Activated CD4-positive, alpha-beta T cell treated with anti-CD3 and anti-CD28 coated beads, Interleukin-2, Interleukin-4, amounts not matched to agents 100 ng/mL and 50 ng/mL, durations not matched to agents 16 hours and 8 hours (primary cell): ENCODE measurements around the gene UNKL.

Experiments
- DNase-seq: peaks from one replicate; pipeline ENCODE4 v3.0.0-alpha.2; 2020; ENCODE audit warnings: low spot score

UNKL gene, protein sequence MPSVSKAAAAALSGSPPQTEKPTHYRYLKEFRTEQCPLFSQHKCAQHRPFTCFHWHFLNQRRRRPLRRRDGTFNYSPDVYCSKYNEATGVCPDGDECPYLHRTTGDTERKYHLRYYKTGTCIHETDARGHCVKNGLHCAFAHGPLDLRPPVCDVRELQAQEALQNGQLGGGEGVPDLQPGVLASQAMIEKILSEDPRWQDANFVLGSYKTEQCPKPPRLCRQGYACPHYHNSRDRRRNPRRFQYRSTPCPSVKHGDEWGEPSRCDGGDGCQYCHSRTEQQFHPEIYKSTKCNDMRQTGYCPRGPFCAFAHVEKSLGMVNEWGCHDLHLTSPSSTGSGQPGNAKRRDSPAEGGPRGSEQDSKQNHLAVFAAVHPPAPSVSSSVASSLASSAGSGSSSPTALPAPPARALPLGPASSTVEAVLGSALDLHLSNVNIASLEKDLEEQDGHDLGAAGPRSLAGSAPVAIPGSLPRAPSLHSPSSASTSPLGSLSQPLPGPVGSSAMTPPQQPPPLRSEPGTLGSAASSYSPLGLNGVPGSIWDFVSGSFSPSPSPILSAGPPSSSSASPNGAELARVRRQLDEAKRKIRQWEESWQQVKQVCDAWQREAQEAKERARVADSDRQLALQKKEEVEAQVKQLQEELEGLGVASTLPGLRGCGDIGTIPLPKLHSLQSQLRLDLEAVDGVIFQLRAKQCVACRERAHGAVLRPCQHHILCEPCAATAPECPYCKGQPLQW

DNA sequence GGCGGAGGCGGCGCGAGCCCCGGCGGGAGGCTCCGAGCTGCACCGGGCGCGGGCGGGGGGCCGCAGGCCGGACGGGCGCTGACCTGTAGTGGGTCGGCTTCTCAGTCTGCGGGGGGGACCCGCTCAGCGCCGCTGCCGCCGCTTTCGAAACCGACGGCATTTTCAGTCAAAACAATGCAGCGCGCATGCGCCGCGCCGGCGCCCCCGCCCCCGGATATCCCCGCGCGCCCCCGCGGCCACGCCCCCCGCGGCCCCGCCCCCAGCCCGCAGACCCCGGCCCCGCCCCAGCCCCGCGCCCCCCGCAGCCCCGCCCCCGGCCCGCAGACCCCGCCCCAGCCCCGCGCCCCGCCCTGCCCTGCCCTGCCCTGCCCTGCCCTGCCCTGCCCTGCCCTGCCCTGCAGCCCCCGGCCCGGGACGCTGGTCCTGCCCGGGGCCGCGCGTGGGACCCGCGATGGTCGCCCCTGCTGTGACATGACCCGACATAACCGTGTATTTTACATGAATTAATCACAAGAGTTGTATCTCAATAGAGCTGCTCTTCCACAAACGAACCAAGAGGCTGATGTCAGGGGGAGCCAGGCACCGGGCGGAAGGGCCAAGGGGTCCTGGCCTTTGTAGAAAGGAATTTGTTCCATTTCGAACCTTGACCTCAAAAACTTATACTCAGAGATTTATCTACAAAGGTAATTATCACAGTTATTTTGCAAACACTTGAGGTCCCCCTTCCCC is at the start of gene UNKL:
Gene UNKL, minus strand, starts transcription at position 173 of the 729 bp plus-strand sequence. Its CDS starts 13 bp downstream, at position 160.
- DNase-seq, result peak; percentile 82

DNA sequence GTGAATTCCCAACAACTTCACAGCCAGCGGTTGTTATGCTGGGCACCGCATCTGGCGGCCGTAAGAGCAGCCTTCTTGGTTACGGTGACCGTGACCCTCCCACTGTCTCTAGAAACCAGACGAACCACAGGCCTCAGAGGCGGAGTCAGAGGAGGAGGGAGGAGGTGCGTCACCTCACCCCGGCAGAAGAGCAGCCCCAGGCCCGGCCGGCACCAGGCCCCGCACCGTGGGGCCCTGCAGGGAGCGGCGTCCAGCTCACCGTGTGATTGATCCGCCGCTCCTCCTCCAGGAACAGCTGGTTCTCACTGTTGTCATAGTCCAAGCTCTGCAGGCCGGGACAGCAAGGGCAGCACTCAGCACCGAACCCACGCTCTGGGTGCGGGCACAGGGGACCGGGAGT is 46.6 kb upstream of the UNKL start:
- no peak for DNase-seq

DNA sequence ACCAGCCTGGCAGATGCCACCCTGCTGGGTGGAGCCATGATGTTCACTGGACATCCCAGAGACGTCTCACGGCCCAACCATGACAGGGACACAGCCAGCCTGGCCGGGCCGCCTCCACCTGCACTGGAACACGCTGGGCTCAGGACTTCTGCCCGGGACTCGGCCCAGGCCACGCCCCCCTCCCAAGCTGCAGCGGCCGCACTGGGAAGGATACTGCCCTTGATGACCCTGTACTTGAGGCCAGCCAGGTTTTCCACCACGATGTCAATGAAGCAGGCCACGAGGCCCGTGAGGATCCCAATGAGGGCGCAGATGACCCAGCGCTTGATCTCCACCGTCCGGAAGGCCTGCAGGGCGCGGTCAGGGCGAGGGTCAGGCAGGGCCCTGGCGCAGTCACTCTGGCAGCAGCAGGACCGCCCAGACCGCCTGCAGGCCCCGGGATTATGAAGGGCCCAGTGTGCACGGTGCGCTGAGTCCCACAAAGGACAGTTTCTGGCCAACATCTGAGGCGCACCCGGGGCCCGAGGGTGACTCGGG is 46.2 kb upstream of the UNKL start:
- DNase-seq, result no peak

DNA sequence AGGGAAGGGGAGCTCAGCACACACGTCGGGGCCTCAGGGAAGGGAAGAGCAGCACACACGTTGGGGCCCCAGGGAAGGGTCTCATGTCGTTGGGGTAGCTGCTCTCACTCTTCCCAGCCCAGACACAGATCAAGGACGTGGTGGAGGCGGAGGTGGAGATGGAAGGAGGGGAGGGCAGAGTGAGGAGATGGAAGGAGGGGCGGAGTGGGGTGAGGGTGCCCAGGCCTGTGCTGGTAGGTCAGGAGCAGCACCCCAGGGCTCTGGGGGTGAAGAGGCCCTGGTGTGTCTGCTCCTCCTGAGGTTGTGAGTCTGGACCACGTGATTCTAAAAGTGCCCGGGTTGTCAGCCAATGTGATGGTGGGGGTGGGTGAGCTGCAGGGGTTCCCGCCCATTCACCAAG is 45.5 kb upstream of the UNKL start:
- DNase-seq, result no peak

DNA sequence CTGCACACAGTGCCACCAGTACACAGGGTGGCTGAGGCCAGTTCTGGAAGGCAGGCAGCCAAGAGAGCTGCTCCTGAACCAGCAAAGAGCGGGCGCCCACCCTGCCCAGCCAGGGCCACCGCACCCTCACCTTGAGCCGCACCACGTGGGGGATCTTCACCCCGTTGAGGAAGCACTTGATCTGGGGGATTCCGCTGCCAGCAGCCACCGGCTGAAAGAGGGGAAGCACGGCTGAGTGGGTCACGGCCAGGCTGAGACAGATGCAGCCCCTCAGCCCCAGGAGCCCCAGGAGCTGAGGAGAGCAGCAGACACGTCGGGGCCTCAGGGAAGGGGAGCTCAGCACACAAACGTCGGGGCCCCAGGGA is 44.5 kb upstream of the UNKL start:
- DNase-seq, result no peak

DNA sequence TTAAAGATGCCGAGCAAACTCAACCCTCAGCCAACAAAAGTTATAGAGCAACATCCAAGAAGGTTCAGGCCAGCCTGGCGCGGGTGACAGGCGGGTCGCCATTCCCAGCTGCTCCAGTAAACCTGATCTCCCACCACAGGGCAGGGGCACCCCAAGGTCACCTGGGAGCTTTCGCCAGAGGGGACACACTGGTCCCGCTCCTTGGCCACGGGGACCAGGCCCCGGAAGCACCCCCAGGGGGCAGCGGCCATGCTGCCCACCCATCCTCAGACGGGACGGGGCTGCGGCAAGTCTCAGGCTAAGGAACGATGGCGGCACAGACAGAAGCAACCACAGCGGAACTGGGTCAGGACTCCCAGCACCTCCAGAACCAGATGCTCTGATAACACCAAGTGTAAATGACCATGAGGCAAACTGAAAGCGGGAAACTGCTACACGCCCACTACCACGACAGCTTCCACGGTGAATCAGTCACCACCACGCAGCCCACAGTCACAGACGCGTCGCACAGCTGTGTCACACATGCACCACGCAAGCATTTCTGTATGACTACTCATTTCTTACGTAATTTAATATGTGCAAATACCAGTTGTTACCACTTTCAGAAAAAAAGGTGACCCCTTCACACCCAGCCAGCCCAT is 44.0 kb upstream of the UNKL start:
- DNase-seq, result peak; percentile 26

DNA sequence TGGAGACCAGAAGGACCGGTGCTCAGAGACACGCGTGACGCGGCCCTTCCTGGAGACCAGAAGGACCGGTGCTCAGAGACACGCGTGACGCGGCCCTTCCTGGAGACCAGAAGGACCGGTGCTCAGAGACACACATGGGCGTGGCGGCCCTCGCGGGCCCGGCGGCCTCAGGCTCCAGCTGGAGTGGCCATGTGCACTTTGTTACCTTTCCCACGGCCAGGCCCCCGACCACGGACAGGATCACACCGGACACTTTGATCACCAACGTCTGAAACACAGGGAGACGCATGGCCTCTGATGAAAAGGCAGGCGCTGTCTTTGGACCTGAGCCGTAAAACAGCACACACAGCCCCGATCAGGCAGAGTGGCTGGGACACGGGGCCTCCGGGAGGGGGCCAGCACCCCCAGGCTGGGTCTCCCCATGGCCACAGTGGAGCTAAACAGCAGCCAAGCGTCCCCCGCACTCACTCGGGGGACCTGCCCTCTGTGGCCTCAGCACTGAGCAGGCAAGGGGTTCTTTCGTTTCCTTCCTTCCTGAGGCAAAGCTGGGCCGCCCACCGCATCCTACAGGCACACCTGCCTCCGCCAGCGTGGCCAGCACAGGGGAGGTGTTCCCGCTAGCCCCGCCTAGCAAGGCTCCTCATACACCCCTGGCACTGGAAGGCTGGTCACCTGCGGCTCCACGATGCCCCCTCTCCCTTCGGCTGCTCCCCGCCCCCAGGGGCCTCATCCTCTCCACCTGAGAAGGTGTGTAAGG is 43.2 kb upstream of the UNKL start:
- no peak for DNase-seq

DNA sequence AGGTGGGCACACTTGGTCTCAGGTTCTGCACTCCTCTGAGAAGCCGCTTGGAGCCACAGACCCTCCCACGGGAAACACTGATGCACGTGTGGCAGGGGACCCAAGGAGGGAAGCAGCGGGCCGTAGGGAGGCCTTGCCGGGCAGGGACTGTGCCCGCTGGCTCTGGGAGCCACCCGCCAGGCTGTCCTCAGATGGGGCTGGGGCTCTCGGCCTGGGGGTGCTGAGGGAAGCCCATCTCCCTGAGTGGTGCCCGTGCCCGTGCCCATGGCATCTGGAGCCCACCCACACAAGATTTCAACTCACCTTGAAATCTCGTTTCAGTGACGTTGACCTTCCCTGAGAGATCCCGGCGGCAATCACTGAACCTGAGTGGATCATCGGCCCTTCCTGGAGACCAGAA is 42.4 kb upstream of the UNKL start:
- DNase-seq, result no peak

DNA sequence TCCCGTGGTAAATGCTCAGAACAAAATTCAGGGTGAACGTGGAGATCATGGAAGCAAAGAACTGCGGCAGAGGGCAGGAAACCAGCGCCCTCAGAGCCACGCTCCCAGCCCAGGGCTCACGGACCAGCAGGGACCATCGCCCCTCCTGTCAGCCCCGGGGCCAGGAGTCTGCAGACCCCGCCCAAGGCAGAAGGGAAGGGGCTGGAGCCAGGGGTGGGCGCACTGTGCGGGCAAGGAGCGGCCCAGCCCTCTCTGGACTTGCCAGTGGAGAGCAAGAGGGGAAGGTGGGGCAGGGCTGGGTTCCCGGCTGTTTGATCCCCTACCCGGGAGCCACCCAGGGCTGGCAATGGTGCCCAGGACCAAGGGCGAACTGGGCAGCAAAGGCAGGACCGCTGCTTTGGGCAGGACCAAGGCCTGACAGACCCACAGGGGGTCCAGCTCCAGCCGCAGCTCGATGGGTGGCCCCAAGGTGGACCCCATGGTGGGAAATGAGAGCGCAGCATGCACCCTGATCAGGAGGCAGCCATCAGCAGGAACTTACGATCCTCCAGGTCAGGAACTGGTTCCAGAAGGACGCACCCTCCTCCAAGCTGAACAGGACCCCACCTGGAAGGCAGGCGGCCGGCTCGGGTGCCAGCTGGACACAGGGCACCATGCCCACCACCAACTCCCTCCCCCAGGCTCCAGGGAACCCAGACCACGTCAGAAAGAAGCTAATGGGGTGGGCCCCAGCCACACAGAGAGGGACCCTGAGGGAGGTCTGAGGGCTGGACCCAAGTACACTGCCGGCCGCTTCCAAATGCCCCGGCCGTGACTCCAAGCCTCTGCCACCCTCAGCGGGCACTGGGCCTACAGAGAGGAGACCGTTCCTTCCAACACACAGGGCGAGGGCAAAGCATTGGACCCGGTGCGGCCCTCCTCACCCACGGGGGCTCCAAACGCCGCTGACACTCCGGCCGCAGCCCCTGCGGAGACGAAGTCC is 41.0 kb upstream of the UNKL start:
- no peak for DNase-seq

DNA sequence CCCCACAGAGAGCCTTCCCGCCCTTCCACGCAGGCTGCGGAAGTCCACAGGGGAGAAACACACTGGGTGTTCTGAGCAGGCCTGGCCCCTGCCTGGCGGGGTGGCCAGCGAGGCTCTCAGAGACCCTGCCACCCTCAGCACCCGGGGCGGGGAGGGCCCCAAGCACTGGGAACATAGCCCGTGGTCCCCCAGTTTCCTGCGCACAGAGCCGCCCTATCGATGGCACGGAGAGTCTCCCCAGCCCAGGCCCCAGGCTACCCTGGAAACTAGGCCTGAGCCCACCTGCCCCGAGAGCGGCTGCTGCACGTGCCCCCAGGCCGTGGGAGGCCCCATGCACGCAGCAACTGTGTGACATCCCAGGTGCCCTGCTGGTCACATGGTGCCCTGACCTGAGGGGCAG is 40.1 kb upstream of the UNKL start:
- no peak for DNase-seq

DNA sequence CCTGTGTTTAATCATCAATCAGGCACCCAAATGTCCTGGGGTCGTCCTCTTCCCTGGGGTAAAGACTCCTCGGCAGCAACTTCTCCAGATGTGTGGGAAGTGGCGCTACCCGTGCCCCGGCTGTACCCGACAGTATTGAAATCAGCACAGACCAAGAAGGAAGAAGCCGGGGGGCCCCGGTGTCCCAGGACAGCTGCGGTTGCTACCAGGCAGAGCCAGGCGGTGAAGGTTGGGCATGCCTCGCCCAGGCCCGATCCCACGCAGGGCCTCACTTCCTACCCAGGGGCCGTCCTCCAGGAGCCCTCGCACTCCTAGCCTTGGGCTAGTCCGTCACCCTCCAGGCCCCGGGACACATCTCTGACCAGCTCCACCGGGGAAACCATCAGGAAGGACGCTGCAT is 38.8 kb upstream of the UNKL start:
- no peak for DNase-seq

DNA sequence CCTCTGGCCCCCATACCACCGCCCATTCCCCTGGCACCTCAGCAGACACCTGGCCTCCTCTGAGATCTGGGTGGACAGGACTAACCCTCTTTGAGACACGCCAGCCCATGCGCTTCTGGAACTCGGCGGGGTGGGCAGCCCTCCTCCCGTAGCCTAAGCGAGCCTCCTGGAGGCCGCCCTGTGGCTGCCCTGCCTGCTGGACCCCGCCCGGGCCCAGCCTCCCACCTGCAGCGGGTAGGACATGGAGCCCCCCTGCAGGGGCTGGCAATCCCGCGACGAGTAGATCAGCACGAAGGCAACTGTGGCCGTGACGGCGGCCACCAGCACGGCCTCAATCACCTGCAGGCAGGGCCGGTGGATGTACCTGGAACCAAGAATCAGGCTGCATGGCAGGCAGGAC is 38.0 kb upstream of the UNKL start:
- no peak for DNase-seq

DNA sequence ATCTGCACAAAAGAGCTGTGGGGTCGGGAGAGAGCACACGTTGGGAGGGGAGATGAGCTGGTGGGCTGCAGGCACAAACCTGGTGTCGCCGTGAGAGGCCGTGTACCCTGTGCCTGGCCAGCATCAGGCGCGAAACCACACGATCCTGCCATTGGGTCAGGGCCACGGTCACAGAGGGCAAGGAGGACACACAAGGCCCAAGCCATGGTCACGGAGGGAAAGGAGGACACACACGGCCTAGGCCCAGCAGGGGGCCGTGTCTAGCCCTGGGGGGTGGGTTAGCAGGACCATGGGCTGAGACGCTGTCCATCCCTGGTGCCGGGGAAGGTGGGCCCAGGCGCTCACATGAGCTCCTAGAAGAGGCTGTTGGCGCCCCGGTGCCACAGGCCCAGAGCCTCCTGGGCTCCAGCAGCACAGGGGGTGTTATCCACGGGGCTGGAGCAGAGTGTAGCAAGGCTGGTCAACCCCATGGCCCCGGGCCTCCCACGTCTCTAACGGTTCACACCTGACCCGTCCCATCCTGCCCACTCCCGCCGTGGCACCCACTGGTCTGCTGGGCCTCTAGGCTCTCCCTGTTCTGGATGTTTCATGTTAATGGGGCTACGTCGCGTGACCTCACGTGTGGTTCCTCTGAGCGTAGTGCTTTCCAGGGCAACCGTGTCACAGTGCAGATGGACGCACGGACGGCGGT is 37.3 kb upstream of the UNKL start:
- no peak for DNase-seq

DNA sequence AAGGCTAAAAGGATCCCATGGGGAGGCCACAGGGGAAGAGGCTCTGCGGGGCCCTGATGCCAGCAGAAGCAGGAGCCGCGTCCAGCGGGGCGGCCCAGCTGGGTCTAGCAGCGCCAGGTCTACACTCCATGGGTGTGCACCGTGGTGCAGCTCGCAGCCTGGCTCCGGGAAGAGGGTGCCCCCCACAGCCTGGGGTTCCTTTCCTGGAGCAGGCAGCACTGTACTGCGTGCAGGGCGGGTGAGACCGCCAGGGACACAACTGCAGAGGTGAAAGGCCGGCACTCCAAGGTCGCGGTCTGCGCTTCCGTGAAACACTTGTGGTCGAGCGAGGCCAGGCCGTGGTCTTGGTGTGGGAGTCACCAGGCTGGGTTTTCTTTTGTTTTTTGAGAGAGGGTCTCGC is 36.3 kb upstream of the UNKL start:
- DNase-seq, result no peak

DNA sequence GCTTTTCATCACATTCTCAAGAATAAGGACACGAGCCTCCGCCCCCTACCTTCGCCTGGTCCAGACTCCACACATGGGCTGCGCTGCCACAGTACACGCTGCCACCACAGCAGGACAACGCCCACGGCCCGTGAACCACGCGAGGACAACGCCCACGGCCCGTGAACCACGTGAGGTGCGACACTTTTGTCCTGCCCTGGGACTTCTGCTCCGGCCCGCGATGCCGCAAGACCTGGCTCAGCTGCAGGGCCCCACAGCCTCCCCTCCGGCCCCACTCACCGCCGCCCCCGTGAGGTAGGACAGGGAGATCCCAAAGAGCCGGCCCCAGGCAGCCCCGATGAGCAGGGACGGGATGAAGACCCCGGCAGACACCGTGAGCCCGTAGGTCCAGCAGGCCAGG is 35.7 kb upstream of the UNKL start:
- no peak for DNase-seq

DNA sequence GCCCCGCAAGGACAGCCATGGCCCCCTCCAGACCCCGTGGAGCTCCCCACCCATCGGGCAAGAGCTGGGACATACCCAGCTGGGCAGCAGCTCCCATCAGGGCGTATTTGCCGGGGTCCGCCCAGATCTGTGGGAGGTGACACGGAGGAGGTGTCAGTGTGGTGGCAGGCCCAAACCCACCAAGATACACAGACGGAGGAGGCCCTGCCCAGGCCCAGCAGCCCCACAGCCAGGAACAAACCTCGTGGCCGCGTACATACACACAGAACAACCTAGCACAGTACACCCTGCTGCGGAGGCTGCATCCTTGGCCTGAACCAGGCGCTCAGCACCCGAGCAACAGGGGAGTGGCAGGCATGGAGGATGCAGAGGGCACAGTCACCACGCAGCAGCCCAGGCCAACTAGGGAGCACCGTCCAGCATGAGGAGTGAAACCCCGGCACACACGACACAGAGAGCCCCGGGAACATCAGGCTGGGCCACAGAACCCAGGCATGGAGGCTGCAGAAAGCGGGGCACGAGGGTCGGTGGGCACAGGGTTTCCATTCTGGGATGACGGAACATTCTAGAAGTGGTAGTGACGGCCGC is 34.8 kb upstream of the UNKL start:
- DNase-seq, result no peak

DNA sequence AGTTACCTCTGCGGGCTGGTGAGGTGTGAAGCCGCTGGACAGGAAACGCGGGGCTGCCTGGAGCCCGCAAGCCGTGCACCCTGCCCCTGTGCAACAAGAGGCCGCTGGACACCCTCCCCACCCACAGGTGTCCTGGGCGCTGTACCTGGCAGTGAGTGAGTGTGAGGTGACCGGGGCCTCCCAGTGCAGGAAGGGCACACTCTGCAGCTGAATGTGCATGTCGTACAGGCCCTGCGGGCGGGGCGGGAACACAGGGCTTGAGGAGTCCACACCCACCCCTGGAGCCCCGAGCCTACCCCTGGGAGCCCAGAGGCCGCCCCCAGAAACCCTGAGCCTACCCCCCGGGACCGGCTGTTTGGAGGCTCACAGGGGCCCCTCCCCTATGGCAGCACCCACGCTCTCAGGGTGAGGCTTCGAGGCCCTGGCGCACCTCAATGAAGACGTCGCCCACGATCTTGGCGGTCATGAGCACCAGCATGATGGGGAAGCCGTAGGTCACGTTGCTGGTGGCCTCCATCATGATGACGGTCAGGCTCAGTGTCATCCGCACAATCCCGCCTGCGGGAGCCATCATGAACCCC is 34.1 kb upstream of the UNKL start:
- DNase-seq, result no peak

DNA sequence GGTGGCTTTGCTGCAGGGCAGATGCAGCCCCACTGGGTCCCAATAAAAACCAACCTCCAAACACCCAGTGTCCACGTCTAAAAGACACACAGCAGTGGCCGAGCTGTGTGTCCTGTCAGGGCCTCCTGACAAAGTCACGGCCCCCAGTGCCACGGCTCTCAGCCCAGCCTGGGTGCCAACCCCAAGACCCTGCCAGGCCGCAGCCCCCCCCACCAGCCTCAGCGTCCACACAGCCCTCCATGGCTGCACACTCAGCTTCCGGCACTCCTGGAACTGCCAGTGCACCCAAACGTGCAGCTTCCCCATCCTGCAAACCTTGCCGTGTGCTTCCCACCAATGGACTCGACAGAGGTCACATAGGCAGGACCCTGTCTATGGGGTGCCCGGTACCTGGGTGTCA is 33.5 kb upstream of the UNKL start:
- DNase-seq, result no peak
